Measurements from ENCODE around the gene RYR3.

Gene RYR3

GRCh38 chr15:33629647-33630046, 318.9 kb downstream of the RYR3 start:
- no peak for DNase-seq (ENCODE audit: low read depth)
- TF ChIP-seq CTCF (IDR thresholded peaks at IDR 0.05; ENCODE audit: low read depth, low read length, missing control alignments) = no peak
- in situ Hi-C loops (cut with HindIII; ENCODE audit: low sequenced_read_pairs) = no loop called here
- no peak overlapping the region for H3K4me3 ChIP-seq (ENCODE audit: low read depth, low read length)

- no peak overlapping the region for H3K4me3 ChIP-seq (ENCODE audit: low read depth, low read length)
- in situ Hi-C loops (cut with HindIII; ENCODE audit: low sequenced_read_pairs) = no loop called here
- no peak for TF ChIP-seq CTCF (IDR thresholded peaks at IDR 0.05; ENCODE audit: low read depth, low read length, missing control alignments)
- DNase-seq (ENCODE audit: low read depth) = no peak
These were observed 325.5 kb downstream of the RYR3 start for GRCh38 chr15:33636234-33636633.

DNA sequence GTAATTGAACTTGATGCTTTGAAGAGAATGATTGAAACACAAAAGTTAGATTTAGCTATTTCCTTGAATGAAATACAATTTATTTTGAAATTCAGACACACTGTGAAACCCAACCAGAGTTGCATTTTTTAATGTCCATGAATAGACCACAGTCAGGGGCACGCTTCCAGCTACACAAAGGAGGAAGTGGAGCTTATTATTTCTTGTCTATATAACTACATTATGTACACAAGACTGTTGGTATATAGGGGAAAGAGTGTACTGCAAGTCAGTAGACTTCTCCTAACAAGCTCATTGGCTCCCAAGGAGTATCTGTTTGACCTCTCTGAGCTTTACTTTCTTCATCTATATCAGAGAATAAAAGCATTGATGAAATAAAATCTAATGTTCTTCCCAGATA, 326.2 kb downstream of the RYR3 start:
- DNase-seq (ENCODE audit: low read depth) = no peak
- H3K4me3 ChIP-seq (ENCODE audit: low read depth, low read length) = no peak overlapping the region
- in situ Hi-C loops (cut with HindIII; ENCODE audit: low sequenced_read_pairs) = no loop called here
- TF ChIP-seq CTCF (IDR thresholded peaks at IDR 0.05; ENCODE audit: low read depth, low read length, missing control alignments) = no peak

- no peak overlapping the region for H3K4me3 ChIP-seq (ENCODE audit: low read depth, low read length)
- TF ChIP-seq CTCF (IDR thresholded peaks at IDR 0.05; ENCODE audit: low read depth, low read length, missing control alignments) = no peak
- in situ Hi-C loops (cut with HindIII; ENCODE audit: low sequenced_read_pairs) = no loop called here
- DNase-seq (ENCODE audit: low read depth) = no peak
These were observed 327.7 kb downstream of the RYR3 start for GRCh38 chr15:33638453-33638852.

DNA sequence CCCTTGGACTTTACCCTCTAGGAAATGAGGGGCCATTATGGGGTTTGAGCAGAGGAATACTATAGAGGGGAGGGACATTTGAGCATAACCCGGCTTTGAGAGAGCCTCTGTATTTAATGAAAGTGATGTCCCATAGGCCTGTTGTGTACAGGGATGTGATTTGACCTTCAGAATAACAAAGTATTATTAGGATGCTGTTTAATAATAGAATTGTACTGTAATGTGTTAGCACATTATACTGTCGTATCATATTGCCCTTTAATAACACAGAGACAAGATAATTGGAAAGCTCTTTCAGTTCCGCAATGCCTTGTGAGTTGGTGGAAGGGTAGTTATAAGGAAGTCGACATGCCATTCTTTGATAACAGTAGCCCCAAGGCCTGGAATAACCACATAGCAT, 328.3 kb downstream of the RYR3 start:
- DNase-seq (ENCODE audit: low read depth) = no peak
- TF ChIP-seq CTCF (IDR thresholded peaks at IDR 0.05; ENCODE audit: low read depth, low read length, missing control alignments) = no peak
- H3K4me3 ChIP-seq (ENCODE audit: low read depth, low read length) = no peak overlapping the region
- in situ Hi-C loops (cut with HindIII; ENCODE audit: low sequenced_read_pairs) = no loop called here

GRCh38 chr15:33639456-33639855, 328.7 kb downstream of the RYR3 start:
- no peak for TF ChIP-seq CTCF (IDR thresholded peaks at IDR 0.05; ENCODE audit: low read depth, low read length, missing control alignments)
- no peak for DNase-seq (ENCODE audit: low read depth)
- H3K4me3 ChIP-seq (ENCODE audit: low read depth, low read length) = no peak overlapping the region
- in situ Hi-C loops (cut with HindIII; ENCODE audit: low sequenced_read_pairs) = no loop called here

- in situ Hi-C loops (cut with HindIII; ENCODE audit: low sequenced_read_pairs) = no loop called here
- no peak for TF ChIP-seq CTCF (IDR thresholded peaks at IDR 0.05; ENCODE audit: low read depth, low read length, missing control alignments)
- no peak for DNase-seq (ENCODE audit: low read depth)
- H3K4me3 ChIP-seq (ENCODE audit: low read depth, low read length) = no peak overlapping the region
These were observed 329.2 kb downstream of the RYR3 start for GRCh38 chr15:33639978-33640377.

All from astrocyte of the cerebellum (primary cell).